Right forelimb (tissue), 1 donor: ENCODE measurements around the gene EEF1G.
"Not testable (repeated sequence)": the region's sequence is repeated elsewhere in the genome, so short reads cannot be mapped to it uniquely, and the experiment has no call there.

Experiments used
- DNase-seq: peaks from one replicate; pipeline ENCODE4 v3.0.0-alpha.2; 2018

The EEF1G gene, protein sequence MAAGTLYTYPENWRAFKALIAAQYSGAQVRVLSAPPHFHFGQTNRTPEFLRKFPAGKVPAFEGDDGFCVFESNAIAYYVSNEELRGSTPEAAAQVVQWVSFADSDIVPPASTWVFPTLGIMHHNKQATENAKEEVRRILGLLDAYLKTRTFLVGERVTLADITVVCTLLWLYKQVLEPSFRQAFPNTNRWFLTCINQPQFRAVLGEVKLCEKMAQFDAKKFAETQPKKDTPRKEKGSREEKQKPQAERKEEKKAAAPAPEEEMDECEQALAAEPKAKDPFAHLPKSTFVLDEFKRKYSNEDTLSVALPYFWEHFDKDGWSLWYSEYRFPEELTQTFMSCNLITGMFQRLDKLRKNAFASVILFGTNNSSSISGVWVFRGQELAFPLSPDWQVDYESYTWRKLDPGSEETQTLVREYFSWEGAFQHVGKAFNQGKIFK

DNA sequence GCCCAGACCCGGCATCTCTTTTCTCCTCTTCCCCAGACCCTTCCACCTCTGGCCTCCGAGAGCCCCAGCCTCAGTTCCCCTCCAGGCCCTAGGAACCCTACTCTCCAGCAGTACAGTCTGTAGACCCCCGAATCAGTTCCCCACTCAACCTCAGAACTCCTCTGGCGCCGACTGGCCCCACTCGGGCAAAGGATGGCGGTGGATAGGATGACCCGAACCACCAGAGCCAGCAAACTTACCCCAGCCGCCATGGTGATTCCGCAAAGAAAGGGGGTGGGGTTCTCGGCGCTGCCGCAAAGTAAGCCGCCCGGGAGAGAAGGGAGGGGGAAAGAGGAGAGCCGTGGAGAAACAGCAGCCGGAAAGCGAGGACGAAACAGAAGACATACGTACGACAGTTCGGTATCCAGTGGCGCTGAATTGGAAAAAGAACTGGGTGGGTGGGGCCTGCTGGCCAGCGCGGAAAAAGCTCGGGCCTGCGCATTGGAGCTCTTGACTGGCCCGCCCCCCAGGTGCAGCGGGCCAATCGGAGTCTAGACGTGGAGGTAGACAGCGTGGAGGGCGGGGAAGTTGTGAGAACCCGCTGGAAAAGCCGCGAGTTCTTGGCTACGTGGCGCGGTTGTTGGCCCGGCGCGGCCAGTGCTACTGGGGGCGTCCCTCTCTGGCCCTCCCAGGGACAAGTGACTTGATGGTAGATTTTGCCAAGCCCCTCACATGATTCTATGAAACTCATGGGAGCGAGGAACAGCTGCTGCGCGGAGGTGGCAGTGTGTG is at the start of gene EEF1G:
TSS of gene EEF1G (minus strand) at position 300 of the 771 bp plus-strand sequence. CDS start at position 251, 49 bp downstream.
- peak; percentile 99 for DNase-seq

DNA sequence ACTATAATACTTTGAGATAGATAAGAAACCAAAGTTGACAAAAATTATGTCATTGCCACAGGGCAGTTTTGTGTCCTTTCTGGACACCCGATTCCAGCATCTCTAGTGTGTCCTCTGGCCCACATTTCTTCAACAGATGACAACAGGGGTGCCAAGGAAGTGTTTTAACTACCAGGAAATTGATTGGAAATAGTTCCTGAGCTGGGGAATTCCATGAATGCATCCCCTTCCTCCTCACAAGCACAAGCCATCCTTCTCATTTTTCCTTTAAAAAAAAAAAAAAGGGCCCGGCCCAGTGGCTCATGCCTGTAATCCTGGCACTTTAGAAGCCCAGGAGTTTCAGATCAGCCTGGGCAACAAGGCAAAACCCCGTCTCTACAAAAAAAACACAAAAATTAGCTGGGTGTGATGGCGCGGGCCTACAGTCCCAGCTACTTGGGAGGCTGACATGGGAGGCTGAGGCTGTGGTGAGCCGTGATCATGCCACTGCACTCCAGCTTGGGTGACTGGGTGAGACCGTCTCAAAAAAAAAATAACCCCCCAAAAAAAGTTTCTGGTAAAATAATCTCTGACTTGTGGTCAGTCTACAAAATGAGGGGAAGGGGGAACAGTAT is 48.9 kb upstream of the EEF1G start:
- DNase-seq: no peak

DNA sequence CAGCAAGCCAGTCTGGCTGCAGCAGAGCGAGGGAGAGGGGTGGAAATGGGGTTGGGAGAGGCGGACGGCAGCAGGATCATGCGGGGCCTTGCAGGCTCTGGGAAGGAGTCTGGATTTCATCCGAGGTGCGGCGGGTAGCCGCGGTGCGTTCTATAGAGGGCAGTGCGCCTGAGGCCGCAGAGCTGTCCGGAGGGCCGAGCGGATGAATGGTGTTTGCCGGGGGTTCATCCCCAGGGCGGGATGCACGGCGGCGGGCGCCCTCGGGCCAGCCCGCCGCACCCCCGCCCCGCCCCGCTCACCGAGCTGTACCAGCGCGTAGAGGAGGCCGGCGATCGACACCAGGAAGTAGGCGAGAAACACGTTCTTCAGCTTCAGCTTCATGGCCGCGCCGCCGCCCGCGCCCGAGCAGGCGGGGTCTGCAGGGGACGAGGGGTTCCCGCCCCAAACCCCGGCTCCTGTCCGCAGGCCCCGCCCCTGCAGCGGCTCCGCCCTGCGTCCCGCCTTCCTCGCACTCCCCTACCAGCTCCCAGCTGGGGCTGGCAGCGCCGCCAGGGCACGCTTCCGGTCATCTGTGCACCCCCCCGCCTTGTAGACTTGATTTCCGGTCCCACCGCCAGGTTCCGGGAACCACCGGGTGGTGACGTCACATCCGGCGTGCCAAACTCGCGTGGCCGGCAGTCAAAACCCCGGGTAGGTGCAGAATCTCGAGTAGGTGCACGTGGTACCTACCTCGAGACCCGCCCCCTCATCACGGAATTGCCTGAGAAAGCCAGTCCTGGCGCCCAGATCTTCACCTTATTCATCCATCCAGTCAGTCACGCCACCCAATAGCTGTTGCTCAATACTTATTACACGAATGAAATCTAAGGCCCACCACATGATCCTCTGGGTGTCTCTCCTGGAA is 48.1 kb upstream of the EEF1G start, which contains the start of gene B3GAT3:
TSS of gene B3GAT3 (minus strand) at position 420 of the 904 bp plus-strand sequence. CDS start at position 381, 39 bp downstream.
- peak; percentile 97 for DNase-seq

DNA sequence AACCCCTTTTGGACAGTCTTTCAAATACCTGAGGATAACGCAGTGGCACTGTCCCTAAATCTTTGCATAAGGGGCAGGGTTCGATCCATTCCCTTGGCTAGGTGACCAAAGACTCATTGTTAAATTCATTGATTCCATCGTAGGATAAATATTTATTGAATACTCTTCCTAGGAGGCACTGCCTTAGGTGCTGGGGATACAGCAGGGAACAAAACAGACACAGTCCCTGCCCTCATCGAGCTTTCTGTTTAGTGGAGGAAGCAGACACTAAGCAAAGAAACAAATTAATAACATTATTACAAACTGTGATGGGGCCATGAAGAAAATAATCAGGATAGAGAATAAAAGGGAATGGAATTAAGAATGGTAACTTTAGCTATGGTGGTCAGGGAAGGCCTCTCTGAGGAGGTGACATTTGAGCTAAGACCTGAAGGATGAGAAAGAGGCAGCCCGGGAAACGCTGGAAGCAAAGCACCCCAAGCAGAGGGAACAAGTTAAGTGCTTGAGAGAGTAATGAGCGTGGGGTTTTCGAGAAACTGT is 47.4 kb upstream of the EEF1G start:
- no peak for DNase-seq

DNA sequence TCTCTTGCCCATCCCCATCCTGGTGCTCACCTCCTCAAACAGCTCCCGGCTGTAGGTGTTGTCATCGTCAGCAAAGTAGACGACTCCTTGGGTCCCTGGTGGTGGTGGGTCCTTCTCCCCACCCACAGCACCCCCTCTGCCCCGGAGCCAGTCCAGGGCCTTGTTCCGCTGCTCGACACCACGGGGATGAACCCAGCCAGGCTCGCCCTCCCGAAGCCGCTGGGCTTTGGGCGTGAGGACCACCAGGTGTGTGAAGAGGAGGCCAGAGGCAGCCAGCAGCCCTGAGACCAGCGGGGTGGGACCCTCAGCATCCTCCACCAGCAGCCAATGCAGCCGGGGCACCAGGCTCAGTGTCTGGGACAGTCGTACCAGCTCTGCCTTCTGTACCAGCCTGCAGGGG is 43.3 kb upstream of the EEF1G start:
- not testable (repeated sequence) for DNase-seq

DNA sequence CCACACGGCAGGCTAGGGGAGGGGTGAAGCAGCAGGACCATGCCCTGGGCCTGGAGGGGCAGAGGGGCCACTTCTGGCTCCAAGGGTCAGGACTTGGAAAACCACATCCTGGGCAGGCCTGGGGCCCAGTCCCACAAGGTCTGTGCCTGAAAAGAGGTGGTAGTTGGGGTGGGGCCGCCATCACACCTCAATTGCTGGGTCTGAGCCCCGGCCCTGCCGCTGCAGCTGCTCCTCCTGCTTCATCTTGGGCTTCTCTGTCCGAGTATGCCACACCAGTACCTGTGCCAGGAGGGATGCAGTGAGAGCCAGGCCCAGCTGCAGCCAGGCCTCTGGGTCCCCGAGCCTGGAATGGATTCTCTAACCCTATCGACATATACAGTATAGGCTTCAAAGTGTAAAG is 41.8 kb upstream of the EEF1G start:
- DNase-seq: no peak

DNA sequence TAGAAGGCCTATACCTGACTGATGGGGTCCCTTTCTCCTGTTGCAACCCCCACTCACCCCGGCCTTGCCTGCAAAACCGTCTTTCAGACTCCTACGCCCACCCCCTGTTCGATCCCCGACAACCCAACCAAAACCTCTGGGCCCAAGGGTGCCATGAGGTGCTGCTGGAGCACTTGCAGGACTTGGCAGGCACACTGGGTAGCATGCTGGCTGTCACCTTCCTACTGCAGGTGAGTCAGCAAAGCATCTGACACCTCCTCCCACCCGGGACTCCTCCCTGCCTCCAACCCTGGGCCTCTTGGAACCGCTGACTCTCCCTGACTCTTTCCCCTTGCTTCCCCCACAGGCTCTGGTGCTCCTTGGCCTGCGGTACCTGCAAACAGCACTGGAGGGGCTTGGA is 40.6 kb upstream of the EEF1G start:
- no peak for DNase-seq

DNA sequence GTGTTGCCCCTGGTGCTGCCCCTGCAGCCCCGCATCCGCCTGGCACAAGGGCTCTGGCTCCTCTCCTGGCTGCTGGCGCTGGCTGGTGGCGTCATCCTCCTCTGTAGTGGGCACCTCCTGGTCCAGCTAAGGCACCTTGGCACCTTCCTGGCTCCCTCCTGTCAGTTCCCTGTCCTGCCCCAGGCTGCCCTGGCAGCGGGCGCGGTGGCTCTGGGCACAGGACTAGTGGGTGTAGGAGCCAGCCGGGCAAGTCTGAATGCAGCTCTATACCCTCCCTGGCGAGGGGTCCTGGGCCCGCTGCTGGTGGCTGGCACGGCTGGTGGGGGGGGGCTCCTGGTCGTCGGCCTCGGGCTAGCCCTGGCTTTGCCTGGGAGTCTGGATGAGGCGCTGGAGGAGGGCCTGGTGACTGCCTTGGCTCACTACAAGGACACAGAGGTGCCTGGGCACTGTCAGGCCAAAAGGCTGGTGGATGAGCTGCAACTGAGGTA is 39.6 kb upstream of the EEF1G start:
- no peak for DNase-seq

DNA sequence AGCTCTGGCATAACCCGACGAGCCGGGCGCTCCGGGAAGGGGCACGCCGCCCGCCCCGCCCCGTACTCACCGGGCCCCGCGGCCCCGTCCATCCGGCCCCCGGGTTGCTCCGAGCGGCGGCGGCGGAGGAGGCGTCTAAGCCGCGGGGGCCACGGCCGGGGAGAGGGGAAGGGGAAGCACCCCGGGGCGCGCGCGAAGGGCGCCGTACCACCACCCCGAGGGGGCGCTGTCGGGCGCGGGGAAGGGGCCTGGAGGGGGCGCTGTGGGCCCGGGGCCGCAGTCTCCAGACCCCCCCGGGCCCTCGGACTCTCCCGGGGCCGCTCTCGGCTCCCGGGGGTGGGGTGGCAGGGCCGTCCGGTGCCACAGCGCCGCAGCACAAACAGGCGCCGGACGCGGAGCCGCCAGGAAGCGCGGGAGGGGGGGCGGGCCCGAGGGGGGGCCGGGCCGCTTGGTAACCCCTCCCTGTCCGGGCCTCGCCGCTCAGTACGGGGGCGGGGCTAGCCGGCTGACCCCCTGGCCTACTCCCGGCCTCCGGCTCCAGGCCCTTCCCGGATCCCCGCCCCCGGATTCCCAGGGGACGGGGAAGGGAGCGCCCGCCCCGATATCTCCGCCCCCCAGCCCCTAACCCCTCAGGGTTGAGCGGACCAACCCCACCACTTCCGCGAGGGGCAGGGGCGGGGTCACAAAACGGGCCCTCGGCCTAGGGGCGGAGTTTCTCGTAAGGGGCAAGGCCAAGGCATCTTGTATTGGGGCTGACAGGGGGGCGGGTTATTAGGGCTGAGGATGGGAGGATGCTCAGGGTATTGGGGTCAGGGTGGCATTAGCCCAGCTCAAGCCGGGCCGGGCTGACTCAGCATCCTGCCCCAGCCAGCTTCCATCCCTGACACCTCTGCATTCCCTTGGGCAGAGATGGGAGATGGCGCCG is 38.9 kb upstream of the EEF1G start, which contains the start of the genes EML3 and ROM1:
TSS of gene EML3 (minus strand) at position 410 of the 925 bp plus-strand sequence. CDS start at position 92, 318 bp downstream.
TSS of gene ROM1 (plus strand) at position 892 of the 925 bp plus-strand sequence. CDS start at position 917, 25 bp downstream.
- peak; percentile 93 for DNase-seq

DNA sequence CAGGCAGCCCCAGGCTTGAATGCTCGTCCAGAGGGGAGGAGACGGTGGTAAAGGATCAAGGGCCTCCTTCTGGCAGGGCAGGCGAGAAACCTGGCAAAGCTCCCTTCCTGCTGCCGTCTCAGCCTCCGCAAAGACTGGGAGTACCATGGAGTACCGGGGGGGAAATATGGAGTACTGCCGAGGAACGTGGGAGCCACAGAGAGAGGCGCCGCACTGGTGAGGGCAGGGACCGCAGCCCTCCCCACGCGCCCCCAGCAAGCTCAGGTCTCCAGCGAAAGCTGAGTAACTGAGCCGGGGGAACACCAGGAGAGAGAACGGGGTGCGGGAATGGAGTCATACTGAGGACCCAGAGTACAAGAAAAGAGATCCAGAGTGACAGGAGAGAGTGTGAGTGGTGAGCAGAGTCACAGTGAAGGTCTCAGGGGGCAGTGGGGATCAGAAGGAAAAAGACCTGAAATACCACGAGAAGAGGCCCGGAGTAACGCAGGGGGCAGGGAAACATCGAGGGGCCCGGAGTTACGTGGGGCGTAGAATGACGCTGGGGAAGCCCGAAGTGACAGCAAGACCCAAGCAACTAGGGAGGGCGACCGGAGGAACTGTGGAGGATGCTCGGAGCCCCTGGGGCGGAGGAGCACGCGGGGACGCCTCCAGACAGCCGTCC is 38.1 kb upstream of the EEF1G start:
- peak; percentile 83 for DNase-seq

DNA sequence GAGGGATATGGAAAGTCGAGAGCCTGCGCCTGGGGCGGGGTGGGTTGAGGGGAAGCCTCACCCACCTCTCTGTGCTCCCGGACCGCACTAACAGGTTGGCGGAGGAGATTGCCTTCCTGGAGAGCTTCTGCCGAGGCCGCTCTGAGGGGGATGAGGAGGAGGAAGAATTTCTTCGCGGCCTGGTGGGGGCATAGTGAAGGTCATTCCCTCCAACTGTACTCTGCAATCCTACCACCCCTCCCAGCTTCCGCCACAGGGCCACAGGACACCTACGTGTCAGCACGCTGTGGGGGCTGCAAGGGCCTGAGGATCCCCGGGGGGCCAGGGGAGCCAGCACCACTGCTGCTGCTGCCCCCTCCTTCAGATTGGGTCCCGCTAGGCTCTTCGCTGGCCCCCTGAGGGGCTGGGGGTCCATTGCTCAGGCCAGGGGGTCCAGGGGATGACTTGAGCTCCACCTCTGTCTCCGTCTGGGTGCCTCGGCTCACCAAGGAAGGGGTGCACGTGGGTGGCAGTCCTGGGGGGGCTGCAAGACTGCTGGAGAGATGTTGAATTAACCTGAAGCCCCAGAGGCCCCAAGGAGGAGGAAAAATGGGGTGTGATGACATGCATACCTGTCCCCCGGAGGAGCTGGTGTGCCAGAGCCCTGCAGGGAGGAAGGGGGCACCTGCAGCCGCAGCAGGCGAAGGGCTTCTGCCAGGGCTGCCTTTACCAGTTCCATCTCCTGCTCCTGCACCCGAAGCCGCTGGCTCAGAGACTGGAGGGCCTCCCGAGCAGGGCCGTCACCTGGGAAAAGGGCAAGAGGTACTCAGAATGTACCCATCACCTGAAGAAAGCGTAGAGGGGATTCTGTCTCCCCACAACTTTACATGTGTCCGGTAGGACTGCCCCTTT is 37.4 kb upstream of the EEF1G start:
- DNase-seq: no peak

DNA sequence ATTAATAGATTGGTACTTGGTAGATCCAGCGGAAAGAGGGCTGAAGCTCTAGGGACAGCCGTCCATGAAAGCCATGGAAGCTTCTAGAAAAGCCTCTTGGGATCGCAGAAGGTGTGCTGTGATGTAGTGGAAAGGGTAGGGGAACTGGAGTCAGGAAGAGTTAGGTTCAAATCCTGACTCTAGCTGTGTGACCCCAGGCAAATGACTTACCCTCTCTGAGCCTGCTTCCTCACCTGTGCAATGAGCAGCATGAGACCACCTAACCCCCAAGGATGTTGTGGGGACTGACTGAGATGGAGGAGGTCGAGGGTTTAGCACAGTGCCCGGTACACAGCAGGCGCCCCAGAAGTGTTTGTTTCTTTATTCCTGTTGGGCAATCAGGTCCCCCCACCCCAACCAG is 36.7 kb upstream of the EEF1G start:
- DNase-seq: no peak

DNA sequence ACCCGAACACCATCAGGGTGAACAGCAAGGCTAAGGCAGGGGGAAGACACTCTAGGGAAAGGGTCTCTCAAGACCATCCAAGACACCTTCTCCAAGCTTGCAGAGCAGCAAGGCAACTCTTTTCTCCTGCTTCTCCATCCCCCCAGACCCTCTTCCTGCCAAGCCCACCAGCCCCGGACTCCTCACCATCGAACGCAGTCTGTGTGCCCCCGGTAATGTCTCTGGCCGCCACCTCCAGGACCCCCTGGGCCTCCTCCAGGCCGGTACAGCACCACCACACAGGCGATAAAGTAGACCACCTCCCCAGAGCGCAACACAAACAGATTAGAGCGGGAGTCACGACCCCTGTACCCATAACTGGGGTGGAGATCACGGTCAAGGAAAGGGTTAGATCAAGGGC is 35.1 kb upstream of the EEF1G start:
- no peak for DNase-seq

DNA sequence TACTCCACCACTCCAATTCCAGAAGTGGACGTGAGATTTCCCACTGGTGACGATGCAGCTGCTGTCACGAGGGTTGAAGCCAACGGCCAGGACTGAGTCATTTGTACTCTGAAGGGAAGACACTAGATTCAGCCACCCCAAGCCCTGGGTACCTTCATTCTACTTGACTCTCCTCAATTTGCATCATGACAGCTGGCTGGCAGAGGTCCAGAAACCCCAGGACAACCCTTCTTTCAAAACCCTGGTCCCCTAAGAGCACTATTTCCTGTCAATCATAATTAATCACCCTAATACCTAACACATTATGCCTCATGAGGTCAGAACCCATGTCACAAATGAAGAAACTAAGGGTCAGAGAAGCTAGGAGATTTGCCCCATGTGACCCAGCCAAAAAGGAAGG is 34.0 kb upstream of the EEF1G start:
- no peak for DNase-seq

DNA sequence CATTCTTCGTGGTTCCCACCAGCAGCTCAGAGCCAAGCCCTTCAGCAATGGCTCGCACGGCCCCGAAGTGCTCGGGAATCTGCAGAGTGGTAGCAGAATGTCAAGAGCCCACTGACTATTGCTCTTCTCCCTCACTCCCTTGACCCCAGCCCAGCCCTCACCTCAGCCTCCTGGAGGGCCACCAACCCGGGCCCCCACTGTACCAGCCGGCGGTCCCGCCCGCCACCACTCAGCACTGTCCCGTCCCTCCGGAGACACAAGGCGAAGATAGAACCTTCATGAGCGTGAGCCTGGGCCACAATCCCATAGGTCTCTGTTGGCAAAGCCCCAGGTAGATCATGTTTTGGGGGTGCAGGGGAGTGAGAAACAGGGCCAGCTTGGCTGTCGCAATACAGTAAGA is 32.2 kb upstream of the EEF1G start:
- no peak for DNase-seq

DNA sequence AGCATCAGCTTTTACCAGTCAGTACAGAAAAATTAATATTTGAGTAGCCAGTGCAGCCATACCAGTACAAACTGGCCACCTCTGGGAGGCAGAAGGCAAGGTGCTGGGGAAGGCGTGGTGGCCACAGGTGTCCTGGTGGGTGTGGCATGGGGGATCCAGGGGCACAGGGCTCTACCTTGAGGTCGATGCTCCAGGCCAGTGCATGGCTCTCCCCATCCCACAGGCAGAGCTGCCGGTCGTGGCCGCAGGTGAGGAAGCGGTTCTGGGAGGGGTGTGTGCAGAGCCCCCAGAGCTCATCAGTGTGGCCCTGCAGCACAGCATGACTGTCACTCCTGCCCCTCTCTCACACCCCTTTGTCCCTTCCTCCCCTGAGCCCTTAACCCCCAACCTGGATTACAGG is 31.8 kb upstream of the EEF1G start:
- DNase-seq: no peak

DNA sequence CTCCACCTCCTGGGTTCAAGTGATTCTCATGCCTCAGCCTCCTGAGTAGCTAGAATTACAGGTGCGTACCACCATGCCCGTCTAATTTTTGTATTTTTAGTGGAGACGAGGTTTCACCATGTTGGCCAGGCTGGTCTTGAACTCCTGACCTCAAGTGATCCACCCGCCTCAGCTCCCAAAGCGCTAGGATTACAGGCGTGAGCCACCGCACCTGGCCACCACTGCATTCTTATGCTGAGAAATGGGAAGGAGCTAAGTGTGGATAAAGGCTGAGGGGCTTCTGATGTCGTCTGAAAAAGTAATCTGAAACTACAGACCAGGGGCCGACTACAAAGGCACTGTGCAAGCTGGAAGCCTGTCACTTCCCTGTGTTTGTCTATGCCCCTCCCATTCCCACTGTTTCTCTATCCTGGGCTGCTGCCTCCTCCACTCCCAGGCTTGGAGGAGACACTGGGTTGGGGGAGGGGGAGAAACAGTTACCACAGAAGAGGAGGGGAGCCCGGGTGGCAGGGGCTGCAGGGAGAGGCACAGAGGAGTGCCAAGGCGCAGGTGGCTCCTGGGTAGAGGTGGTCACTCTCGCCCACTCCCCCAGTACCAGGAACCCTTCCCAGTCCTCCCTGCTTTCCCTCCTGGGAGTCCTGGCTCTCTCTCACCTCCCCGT is 30.9 kb upstream of the EEF1G start:
- no peak for DNase-seq

DNA sequence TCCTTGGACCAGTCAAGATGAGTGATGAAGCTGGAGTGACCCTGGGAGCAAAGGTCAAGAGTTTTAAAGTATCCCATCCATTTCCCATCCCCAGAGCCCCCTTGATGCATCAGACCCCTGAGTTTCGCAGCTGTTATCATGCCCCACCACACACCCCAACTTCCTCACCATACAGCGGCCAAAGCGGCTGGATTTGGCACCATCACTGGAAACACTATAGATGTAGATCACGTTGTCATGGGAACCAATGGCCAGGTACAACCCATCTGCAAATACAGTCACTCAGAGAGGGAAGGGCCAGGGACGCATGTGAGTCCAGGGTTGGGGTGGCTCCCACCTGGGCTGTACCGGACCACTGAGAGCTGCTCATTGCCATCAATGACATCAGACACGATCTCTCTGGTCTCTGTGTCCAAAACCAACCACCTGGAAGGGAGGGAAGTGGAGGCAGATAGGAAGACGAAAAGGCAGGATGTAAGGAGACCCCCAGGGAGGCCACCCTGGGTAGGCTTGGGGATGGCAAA is 30.1 kb upstream of the EEF1G start:
- no peak for DNase-seq
